Smooth muscle cell (in vitro differentiated cells): ENCODE data around the gene CCL27. TPM values are rescaled to one million over a fixed set of nuclear protein-coding genes. Genes with fewer than 3 reads are reported as not detected.

Source experiments
- DNase-seq: peaks from one replicate; lab custom pipeline; 2025; ENCODE audit not compliant: unreplicated experiment; lab: John Stamatoyannopoulos, UW
- H2AFZ ChIP-seq: fragments of 200-600 bp; sonication (generic); 2 replicates; pipeline ENCODE4 v1.6.0; 2016; ENCODE audit warnings: antibody characterized with exemption, low read depth, mild to moderate bottlenecking
- H3F3A ChIP-seq: fragments of 200-600 bp; sonication (generic); 2 replicates; pipeline ENCODE4 v1.6.0; 2017; ENCODE audit warnings: antibody characterized with exemption, low read depth
- H3K27ac ChIP-seq: fragments of 200-600 bp; sonication (generic); 2 replicates; pipeline ENCODE4 v1.5.1; 2016; ENCODE audit warnings: low read depth, mild to moderate bottlenecking
- H3K27me3 ChIP-seq: fragments of 200-600 bp; sonication (generic); 2 replicates; pipeline ENCODE4 v1.6.1; 2016; ENCODE audit warnings: low read depth, mild to moderate bottlenecking
- H3K36me3 ChIP-seq: fragments of 200-600 bp; sonication (generic); 2 replicates; pipeline ENCODE4 v1.5.1; 2016; ENCODE audit warnings: low read depth
- H3K4me1 ChIP-seq: fragments of 200-600 bp; sonication (generic); 2 replicates; pipeline ENCODE4 v1.5.1; 2016; ENCODE audit warnings: low read depth
- H3K4me2 ChIP-seq: fragments of 200-600 bp; sonication (generic); 2 replicates; pipeline ENCODE4 v1.6.0; 2016; ENCODE audit warnings: mild to moderate bottlenecking
- H3K4me3 ChIP-seq: fragments of 200-600 bp; sonication (generic); 2 replicates; pipeline ENCODE4 v1.5.1; 2016; ENCODE audit warnings: mild to moderate bottlenecking
- H3K79me2 ChIP-seq: fragments of 200-600 bp; sonication (generic); 2 replicates; pipeline ENCODE4 v1.6.0; 2016; ENCODE audit warnings: low read depth, mild to moderate bottlenecking
- H3K9ac ChIP-seq: fragments of 200-600 bp; sonication (generic); 2 replicates; pipeline ENCODE4 v1.6.0; 2016; ENCODE audit warnings: low read depth
- H3K9me3 ChIP-seq: fragments of 200-600 bp; sonication (generic); replicated peaks from 2 replicates; pipeline ENCODE4 v1.5.1; 2016; ENCODE audit warnings: low read depth
- H4K20me1 ChIP-seq: fragments of 200-600 bp; sonication (generic); 2 replicates; pipeline ENCODE4 v1.6.0; 2016; ENCODE audit warnings: low read depth
- WGBS: methylation state at CpG from one replicate; pipeline ENCODE4 v1.1.7; 2016; ENCODE audit warnings: low lambda C conversion rate; 5-methylcytosine and 5-hydroxymethylcytosine counted together
- polyA plus RNA-seq: library from polyadenylated mRNA; unstranded; fragments of >200 nt; fragmentation: Nextera tagmentation; extraction: Ambion mirVana; gene quantifications from 2 replicates; pipeline ENCODE4 v1.2.1, GENCODE V29; 2016
- total RNA-seq: library from RNA; depleted of rRNA; stranded (reverse); fragments of >200 nt; gene quantifications from 2 replicates; pipeline ENCODE4 v1.2.3, GENCODE V29; 2014
- TF ChIP-seq, protein P1 (sequence below): fragments of 200-600 bp; sonication (generic); IDR thresholded peaks from 2 replicates; pipeline ENCODE4 v1.5.1; 2017; ENCODE audit warnings: borderline replicate concordance, mild to moderate bottlenecking, antibody characterized with exemption; ENCODE audit not compliant: insufficient read depth, poor library complexity, severe bottlenecking

Gene CCL27
- total and polyA plus RNA-seq, 2 experiments from 2014 or later: 1.0 to 3.6 TPM

DNA sequence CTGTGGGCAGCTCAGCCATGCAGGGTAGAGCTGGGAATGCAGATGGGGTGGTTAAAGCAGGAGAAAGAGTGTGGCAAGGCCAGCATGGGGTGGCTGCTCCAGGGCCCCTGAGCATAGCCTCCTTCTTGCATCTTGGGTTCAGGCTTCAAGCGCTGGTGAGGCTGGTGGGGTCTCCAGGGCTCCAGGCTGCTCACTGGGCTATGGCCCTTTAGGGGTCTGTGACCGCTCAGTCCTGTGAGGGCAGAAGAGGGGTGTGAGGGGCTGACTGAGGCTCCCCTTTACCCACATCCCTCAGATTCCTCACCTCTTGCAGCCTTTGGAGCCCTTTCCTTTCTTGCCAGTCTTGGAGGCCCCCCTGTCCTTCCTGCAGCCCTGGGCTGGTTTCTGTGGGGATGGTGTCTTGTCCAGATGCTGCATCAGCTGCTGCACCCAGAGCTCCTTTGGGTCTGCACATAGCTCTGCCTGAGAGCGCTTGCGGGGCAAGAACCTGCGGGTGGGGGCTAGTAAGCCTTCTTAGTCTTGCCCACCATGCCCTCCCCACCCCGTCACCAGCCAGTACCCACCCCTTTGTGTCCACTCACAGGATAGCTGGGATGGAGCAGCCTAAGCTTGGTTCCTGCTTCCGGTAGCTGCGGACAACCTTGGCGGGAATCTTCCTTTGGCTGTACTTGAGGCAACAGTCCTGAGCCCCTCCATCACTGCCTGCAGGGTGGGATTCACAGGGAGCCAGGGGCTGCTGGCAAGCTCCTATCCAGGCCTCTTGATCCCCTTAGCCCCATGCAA lies 46.9 kb upstream of the CCL27 start:
- Histone ChIP-seq H3K79me2 (no peaks in the 10 kb centered on the region), H3K9me3 (no peaks in the 10 kb centered on the region), H3K9ac (no peak overlapping the region), H3K36me3 (no peaks in the 10 kb centered on the region), H3K27ac (no peak overlapping the region), H3K4me3 (no peak overlapping the region), H2AFZ (no peak overlapping the region), H3K4me1 (no peaks in the 10 kb centered on the region), H4K20me1 (no peaks in the 10 kb centered on the region), H3F3A (no peaks in the 10 kb centered on the region), H3K4me2 (no peak overlapping the region), H3K27me3 (peaks cover 10% of the 10 kb centered on the region)
- DNase-seq: no peak
- TF ChIP-seq, protein P1, sequence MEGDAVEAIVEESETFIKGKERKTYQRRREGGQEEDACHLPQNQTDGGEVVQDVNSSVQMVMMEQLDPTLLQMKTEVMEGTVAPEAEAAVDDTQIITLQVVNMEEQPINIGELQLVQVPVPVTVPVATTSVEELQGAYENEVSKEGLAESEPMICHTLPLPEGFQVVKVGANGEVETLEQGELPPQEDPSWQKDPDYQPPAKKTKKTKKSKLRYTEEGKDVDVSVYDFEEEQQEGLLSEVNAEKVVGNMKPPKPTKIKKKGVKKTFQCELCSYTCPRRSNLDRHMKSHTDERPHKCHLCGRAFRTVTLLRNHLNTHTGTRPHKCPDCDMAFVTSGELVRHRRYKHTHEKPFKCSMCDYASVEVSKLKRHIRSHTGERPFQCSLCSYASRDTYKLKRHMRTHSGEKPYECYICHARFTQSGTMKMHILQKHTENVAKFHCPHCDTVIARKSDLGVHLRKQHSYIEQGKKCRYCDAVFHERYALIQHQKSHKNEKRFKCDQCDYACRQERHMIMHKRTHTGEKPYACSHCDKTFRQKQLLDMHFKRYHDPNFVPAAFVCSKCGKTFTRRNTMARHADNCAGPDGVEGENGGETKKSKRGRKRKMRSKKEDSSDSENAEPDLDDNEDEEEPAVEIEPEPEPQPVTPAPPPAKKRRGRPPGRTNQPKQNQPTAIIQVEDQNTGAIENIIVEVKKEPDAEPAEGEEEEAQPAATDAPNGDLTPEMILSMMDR: no peak
- WGBS: 97% methylated on average over 9 of the region's 9 CpGs

DNA sequence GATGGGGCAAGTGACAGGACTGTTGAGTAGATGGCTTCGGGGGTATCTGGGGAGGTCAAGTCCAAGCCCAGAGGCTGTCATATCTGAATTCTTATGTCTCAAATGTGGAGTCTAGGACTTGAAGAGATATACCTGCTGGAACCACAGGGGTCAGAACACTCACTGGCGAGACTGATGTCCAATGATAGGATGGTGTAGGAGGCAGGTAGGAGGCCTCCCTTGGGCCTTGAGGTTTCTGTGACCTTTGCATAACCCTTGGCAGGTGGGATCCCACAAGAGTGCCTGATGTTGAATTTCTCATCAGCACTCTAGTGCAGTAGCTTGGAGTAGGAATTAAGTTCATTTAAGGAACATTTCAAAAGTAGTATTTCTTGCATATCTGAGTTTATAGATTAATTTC lies 44.7 kb upstream of the CCL27 start:
- WGBS: 97% methylated on average over 2 of the region's 2 CpGs

DNA sequence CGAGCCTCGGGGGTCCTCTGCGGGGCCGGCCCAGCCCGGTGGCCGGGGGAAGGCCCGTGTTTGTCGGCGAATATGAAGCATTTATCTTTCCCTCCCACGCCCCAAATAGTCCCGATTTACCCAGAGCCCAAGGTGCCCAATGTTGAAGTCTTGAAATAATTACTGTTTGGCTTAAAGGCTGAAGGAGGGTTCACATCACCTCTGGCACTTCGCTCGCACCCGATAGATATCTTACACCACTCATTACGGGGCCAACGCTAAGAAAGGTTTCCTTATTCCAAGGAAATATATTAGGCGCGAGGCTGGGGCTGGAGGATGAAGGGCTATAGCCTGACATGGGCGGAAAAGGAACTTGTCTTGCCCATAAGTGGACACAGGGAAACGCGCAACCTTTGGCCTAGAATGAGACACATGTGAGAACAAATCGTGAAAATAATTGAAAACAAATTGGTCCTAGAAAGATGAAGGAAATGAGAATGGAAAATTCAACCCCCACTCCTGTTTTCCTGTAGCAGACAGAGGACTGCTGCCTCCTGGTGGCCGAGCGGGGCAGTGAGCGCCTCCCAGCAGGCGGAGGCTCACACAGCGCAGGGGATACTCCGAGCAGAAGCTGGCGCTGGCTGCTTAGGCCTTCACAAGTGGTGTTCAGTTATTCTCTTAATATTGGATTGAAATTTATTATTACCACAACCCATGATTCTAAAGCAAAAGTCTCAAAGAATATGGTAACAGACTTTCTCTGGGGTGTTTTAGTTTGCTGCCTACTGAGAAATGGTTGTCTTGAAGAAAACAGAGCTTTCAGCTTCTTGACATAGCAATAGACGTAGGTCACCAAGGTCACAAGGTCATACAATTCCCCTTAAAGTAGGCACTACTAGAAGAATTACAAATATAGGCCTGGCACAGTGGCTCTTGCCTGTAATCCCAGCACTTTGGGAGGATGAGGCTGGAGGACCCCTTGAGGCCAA lies 39.6 kb upstream of the CCL27 start:
- Histone ChIP-seq H2AFZ (peak overlapping the region; percentile 91), H3K4me2 (peak overlapping the region; percentile 95), H3K4me3 (peak overlapping the region; percentile 61), H3K9ac (peak overlapping the region; percentile 25), H3K9me3 (no peaks in the 10 kb centered on the region), H3K79me2 (no peaks in the 10 kb centered on the region), H4K20me1 (no peaks in the 10 kb centered on the region), H3K36me3 (no peaks in the 10 kb centered on the region), H3K27me3 (peaks cover 27% of the 10 kb centered on the region), H3K27ac (no peak overlapping the region), H3F3A (no peaks in the 10 kb centered on the region), H3K4me1 (no peaks in the 10 kb centered on the region)
- peak; percentile 49 for DNase-seq
- TF ChIP-seq, protein P1: peak; percentile 98
- WGBS: 7% methylated on average over 30 of the region's 30 CpGs

More for the DNA sequence above, 44.7 kb upstream of the CCL27 start:
- Histone ChIP-seq H4K20me1 (no peaks in the 10 kb centered on the region), H3K36me3 (no peaks in the 10 kb centered on the region), H3F3A (no peaks in the 10 kb centered on the region), H3K4me2 (no peak overlapping the region), H3K9me3 (no peaks in the 10 kb centered on the region), H3K27ac (no peak overlapping the region), H3K27me3 (no peaks in the 10 kb centered on the region), H3K9ac (no peak overlapping the region), H3K4me3 (no peak overlapping the region), H3K79me2 (no peaks in the 10 kb centered on the region), H2AFZ (no peak overlapping the region), H3K4me1 (no peaks in the 10 kb centered on the region)
- TF ChIP-seq, protein P1: no peak
- no peak for DNase-seq
